ENCODE results near the gene ALDH1A3.

DNA sequence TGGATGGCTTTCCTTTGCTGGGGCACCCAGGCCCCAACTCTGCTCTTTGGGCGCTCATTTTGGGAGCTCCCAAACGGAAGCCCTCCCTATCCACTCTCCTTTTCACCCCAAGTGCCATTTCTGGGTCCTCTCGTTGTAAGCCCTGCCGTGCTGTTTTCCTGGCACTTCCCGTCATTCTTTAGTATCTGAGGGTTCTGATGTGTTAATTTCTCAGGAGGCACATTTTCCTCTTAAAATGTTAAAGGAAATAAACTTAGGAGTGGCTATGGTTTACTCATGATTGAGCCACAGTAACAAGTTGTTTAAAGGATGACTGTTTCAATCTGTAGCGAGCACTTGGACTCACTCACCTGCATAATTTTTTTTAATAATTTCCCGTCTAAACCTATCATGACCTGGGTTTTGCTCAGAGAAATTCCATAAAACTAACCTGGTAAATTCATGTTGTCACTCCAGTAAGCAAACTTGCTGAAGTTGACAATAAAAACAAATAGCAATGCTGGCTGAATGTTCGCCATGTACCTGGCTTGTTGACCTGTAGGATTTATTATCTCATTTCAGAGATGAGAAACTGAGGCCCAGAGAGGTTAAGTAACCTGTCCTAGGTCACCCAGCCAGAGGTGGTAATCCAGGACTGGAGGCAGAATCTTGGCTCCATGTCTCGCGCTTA is 10.6 kb downstream of the ALDH1A3 start:
- TF ChIP-seq, protein P1, sequence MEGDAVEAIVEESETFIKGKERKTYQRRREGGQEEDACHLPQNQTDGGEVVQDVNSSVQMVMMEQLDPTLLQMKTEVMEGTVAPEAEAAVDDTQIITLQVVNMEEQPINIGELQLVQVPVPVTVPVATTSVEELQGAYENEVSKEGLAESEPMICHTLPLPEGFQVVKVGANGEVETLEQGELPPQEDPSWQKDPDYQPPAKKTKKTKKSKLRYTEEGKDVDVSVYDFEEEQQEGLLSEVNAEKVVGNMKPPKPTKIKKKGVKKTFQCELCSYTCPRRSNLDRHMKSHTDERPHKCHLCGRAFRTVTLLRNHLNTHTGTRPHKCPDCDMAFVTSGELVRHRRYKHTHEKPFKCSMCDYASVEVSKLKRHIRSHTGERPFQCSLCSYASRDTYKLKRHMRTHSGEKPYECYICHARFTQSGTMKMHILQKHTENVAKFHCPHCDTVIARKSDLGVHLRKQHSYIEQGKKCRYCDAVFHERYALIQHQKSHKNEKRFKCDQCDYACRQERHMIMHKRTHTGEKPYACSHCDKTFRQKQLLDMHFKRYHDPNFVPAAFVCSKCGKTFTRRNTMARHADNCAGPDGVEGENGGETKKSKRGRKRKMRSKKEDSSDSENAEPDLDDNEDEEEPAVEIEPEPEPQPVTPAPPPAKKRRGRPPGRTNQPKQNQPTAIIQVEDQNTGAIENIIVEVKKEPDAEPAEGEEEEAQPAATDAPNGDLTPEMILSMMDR (IDR thresholded peaks at IDR 0.05) = no peak
- no peak for TF ChIP-seq POLR2A (IDR thresholded peaks at IDR 0.05)

All from thyroid gland (tissue), 4 donors.